Trophoblast cell (in vitro differentiated cells and primary cell): ENCODE measurements around the gene MS4A1.

Experiments used
- DNase-seq, 2 donors: peaks; one replicate each; pipeline ENCODE4 v3.0.0-alpha.2; 2016
- H2AFZ ChIP-seq: 2 replicates; pipeline ENCODE4 v1.6.1; 2013; ENCODE audit warnings: low read length, moderate library complexity, mild to moderate bottlenecking; ENCODE audit not compliant: insufficient read depth, poor library complexity
- H2AK5ac ChIP-seq: 2 replicates; pipeline ENCODE4 v1.6.1; 2013; ENCODE audit warnings: mild to moderate bottlenecking, low read length
- H2BK120ac ChIP-seq: 2 replicates; pipeline ENCODE4 v1.6.1; 2013; ENCODE audit warnings: low read length, mild to moderate bottlenecking, moderate library complexity; ENCODE audit not compliant: insufficient read depth, poor library complexity
- H2BK12ac ChIP-seq: 2 replicates; pipeline ENCODE4 v1.6.1; 2013; ENCODE audit warnings: mild to moderate bottlenecking, low read length, moderate library complexity
- H2BK5ac ChIP-seq: 2 replicates; pipeline ENCODE4 v1.6.1; 2013; ENCODE audit warnings: low read length, low read depth, moderate library complexity, mild to moderate bottlenecking; ENCODE audit not compliant: poor library complexity
- H3K14ac ChIP-seq: 2 replicates; pipeline ENCODE4 v1.6.1; 2013; ENCODE audit warnings: mild to moderate bottlenecking, low read length
- H3K18ac ChIP-seq: 2 replicates; pipeline ENCODE4 v1.6.1; 2013; ENCODE audit warnings: mild to moderate bottlenecking, low read length
- H3K23ac ChIP-seq: 2 replicates; pipeline ENCODE4 v1.6.1; 2013; ENCODE audit warnings: low read length
- H3K27ac ChIP-seq: 2 replicates; pipeline ENCODE4 v1.5.1; 2013; ENCODE audit warnings: low read depth, mild to moderate bottlenecking, inconsistent platforms, low read length, moderate library complexity
- H3K27me3 ChIP-seq: 2 replicates; pipeline ENCODE4 v1.6.1; 2013; ENCODE audit warnings: inconsistent platforms, mild to moderate bottlenecking, low read length, moderate library complexity; ENCODE audit not compliant: insufficient read depth
- H3K36me3 ChIP-seq, 2 experiments: 1 replicate in 1 of 2; 2 replicates in 1 of 2; pipeline ENCODE4 v1.6.1; 2013; ENCODE audit warnings: low read length in 2 of 2, mild to moderate bottlenecking in 2 of 2, moderate library complexity in 1 of 2; ENCODE audit not compliant: insufficient read depth in 2 of 2, control insufficient read depth in 1 of 2
- H3K4ac ChIP-seq: 2 replicates; pipeline ENCODE4 v1.6.1; 2013; ENCODE audit warnings: low read depth, mild to moderate bottlenecking, low read length, moderate library complexity
- H3K4me1 ChIP-seq, 2 experiments: 1 replicate in 1 of 2; 2 replicates in 1 of 2; pipeline ENCODE4 v1.6.1; 2013; ENCODE audit warnings: low read length in 2 of 2, mild to moderate bottlenecking in 2 of 2, moderate library complexity in 1 of 2; ENCODE audit not compliant: insufficient read depth in 2 of 2, control insufficient read depth in 1 of 2
- H3K4me2 ChIP-seq: 2 replicates; pipeline ENCODE4 v1.6.1; 2013; ENCODE audit warnings: inconsistent platforms, mild to moderate bottlenecking, low read length, moderate library complexity
- H3K4me3 ChIP-seq: 2 replicates; pipeline ENCODE4 v1.5.1; 2013; ENCODE audit warnings: mild to moderate bottlenecking, low read depth, low read length, inconsistent platforms
- H3K79me1 ChIP-seq: one replicate; pipeline ENCODE4 v1.6.1; 2013; ENCODE audit warnings: low read length
- H3K79me2 ChIP-seq: 2 replicates; pipeline ENCODE4 v1.6.1; 2013; ENCODE audit warnings: low read length, mild to moderate bottlenecking; ENCODE audit not compliant: control insufficient read depth, insufficient read depth, poor library complexity
- H3K9ac ChIP-seq: 2 replicates; pipeline ENCODE4 v1.6.1; 2013; ENCODE audit warnings: mild to moderate bottlenecking, low read length
- H3K9me3 ChIP-seq: 2 replicates; pipeline ENCODE4 v1.6.1; 2013; ENCODE audit warnings: low read depth, mild to moderate bottlenecking, control low read depth, inconsistent platforms, low read length; ENCODE audit not compliant: insufficient read depth
- H4K12ac ChIP-seq: 2 replicates; pipeline ENCODE4 v1.6.1; 2013; ENCODE audit warnings: low read depth, mild to moderate bottlenecking, low read length, moderate library complexity
- H4K8ac ChIP-seq: 2 replicates; pipeline ENCODE4 v1.6.1; 2013; ENCODE audit warnings: low read depth, mild to moderate bottlenecking, low read length, moderate library complexity
- H4K91ac ChIP-seq: one replicate; pipeline ENCODE4 v1.6.1; 2013; ENCODE audit warnings: low read depth, mild to moderate bottlenecking, low read length, moderate library complexity
- WGBS: extraction: QIAGEN DNeasy Blood & Tissue Kit; methylation state at CpG from one replicate; pipeline ENCODE4 v1.1.7; 2013; ENCODE audit warnings: missing lambda C conversion rate; ENCODE audit not compliant: insufficient read length, insufficient coverage; ENCODE audit errors: extremely low coverage; 5-methylcytosine and 5-hydroxymethylcytosine counted together

MS4A1 gene

GRCh38 chr11:60498853-60499252 is 43.2 kb downstream of the MS4A1 start:
- no peak overlapping the region for H4K12ac ChIP-seq
- no peak overlapping the region for H3K4me2 ChIP-seq
- no peak overlapping the region for H2AFZ ChIP-seq
- no peak overlapping the region for H3K4me3 ChIP-seq
- no CpG with 5 or more reads among the region's 4 CpGs for WGBS
- H3K23ac ChIP-seq = no peak overlapping the region
- no peaks in the 10 kb centered on the region for H3K27me3 ChIP-seq
- H2BK5ac ChIP-seq = no peak overlapping the region
- DNase-seq = no peak
- no peak overlapping the region for H4K91ac ChIP-seq
- no peaks in the 10 kb centered on the region for H3K79me1 ChIP-seq
- H2AK5ac ChIP-seq = no peak overlapping the region
- H3K36me3 ChIP-seq = no peaks in the 10 kb centered on the region
- H2BK120ac ChIP-seq = no peak overlapping the region
- no peak overlapping the region for H3K4ac ChIP-seq
- no peak overlapping the region for H4K8ac ChIP-seq
- H3K79me2 ChIP-seq = no peaks in the 10 kb centered on the region
- no peaks in the 10 kb centered on the region for H3K9me3 ChIP-seq
- no peak overlapping the region for H3K27ac ChIP-seq
- H3K14ac ChIP-seq = no peak overlapping the region
- H2BK12ac ChIP-seq = no peak overlapping the region
- H3K4me1 ChIP-seq = no peaks in the 10 kb centered on the region
- H3K18ac ChIP-seq = no peak overlapping the region
- no peak overlapping the region for H3K9ac ChIP-seq

- Histone ChIP-seq H3K18ac (no peak overlapping the region), H2BK120ac (no peak overlapping the region), H3K4me1 (no peaks in the 10 kb centered on the region), H3K79me1 (no peaks in the 10 kb centered on the region), H3K79me2 (no peaks in the 10 kb centered on the region), H2AK5ac (no peak overlapping the region), H3K27me3 (no peaks in the 10 kb centered on the region), H3K14ac (no peak overlapping the region), H2AFZ (no peak overlapping the region), H3K27ac (no peak overlapping the region), H3K23ac (no peak overlapping the region), H4K91ac (no peak overlapping the region), H3K4me2 (no peak overlapping the region), H3K9me3 (no peaks in the 10 kb centered on the region), H3K4me3 (no peak overlapping the region), H3K4ac (no peak overlapping the region), H4K8ac (no peak overlapping the region), H2BK12ac (no peak overlapping the region), H4K12ac (no peak overlapping the region), H3K36me3 (no peaks in the 10 kb centered on the region), H2BK5ac (no peak overlapping the region), H3K9ac (no peak overlapping the region)
- peak in 1 of 2 donors; percentile 28 for DNase-seq
- WGBS = no CpG with 5 or more reads among the region's 3 CpGs
Measured at GRCh38 chr11:60500276-60500910, 44.7 kb downstream of the MS4A1 start.

- Histone ChIP-seq H3K27me3 (no peaks in the 10 kb centered on the region), H3K4me1 (no peaks in the 10 kb centered on the region), H2BK12ac (no peak overlapping the region), H3K18ac (no peak overlapping the region), H2BK5ac (no peak overlapping the region), H4K91ac (no peak overlapping the region), H4K12ac (no peak overlapping the region), H3K4me3 (no peak overlapping the region), H2AFZ (no peak overlapping the region), H3K4ac (no peak overlapping the region), H3K36me3 (no peaks in the 10 kb centered on the region), H4K8ac (no peak overlapping the region), H3K79me2 (no peaks in the 10 kb centered on the region), H2BK120ac (no peak overlapping the region), H3K4me2 (no peak overlapping the region), H3K14ac (no peak overlapping the region), H3K9ac (no peak overlapping the region), H3K79me1 (no peaks in the 10 kb centered on the region), H3K9me3 (no peaks in the 10 kb centered on the region), H3K27ac (no peak overlapping the region), H3K23ac (no peak overlapping the region), H2AK5ac (no peak overlapping the region)
- no peak for DNase-seq
- WGBS = no CpG with 5 or more reads among the region's 3 CpGs
Measured at GRCh38 chr11:60502221-60502775, 46.7 kb downstream of the MS4A1 start.

GRCh38 chr11:60504219-60504905 is 48.7 kb downstream of the MS4A1 start:
- no peak overlapping the region for H4K91ac ChIP-seq
- no peak overlapping the region for H2AK5ac ChIP-seq
- no peak overlapping the region for H3K18ac ChIP-seq
- no peak overlapping the region for H3K4ac ChIP-seq
- no peak overlapping the region for H2BK12ac ChIP-seq
- H2AFZ ChIP-seq = no peak overlapping the region
- H3K9ac ChIP-seq = no peak overlapping the region
- H3K23ac ChIP-seq = no peak overlapping the region
- no peak overlapping the region for H3K4me3 ChIP-seq
- no peak overlapping the region for H2BK5ac ChIP-seq
- no CpG with 5 or more reads among the region's 3 CpGs for WGBS
- no peak overlapping the region for H4K12ac ChIP-seq
- H2BK120ac ChIP-seq = no peak overlapping the region
- H3K79me2 ChIP-seq = no peaks in the 10 kb centered on the region
- H3K36me3 ChIP-seq = no peaks in the 10 kb centered on the region
- no peaks in the 10 kb centered on the region for H3K79me1 ChIP-seq
- peak in 1 of 2 donors; percentile 42 for DNase-seq
- H3K27ac ChIP-seq = no peak overlapping the region
- no peaks in the 10 kb centered on the region for H3K27me3 ChIP-seq
- no peaks in the 10 kb centered on the region for H3K9me3 ChIP-seq
- H4K8ac ChIP-seq = no peak overlapping the region
- no peaks in the 10 kb centered on the region for H3K4me1 ChIP-seq
- H3K4me2 ChIP-seq = no peak overlapping the region
- H3K14ac ChIP-seq = no peak overlapping the region
